Transverse colon (tissue), 3 donors: ENCODE results near the gene SNX8.

Experiments
- POLR2A ChIP-seq: fragments of 450-650 bp; IDR thresholded peaks from one replicate; pipeline ENCODE4 v1.6.1; 2016; ENCODE audit warnings: antibody characterized with exemption, mild to moderate bottlenecking, moderate library complexity
- TF ChIP-seq, protein P1 (sequence below), 5 experiments: fragments of 200-600 bp in 3 of 5; fragments of 450-650 bp in 2 of 5; sonication (generic) in 3 of 5; IDR thresholded peaks; 1 replicate in 2 of 5; 2 replicates in 3 of 5; pipeline ENCODE4 v1.5.1; 2016 to 2017; ENCODE audit warnings: antibody characterized with exemption in 5 of 5, inconsistent platforms in 3 of 5, mild to moderate bottlenecking in 2 of 5, moderate library complexity in 1 of 5

GRCh38 chr7:2353936-2354185 is 39.6 kb upstream of the SNX8 start:
- TF ChIP-seq, protein P1, sequence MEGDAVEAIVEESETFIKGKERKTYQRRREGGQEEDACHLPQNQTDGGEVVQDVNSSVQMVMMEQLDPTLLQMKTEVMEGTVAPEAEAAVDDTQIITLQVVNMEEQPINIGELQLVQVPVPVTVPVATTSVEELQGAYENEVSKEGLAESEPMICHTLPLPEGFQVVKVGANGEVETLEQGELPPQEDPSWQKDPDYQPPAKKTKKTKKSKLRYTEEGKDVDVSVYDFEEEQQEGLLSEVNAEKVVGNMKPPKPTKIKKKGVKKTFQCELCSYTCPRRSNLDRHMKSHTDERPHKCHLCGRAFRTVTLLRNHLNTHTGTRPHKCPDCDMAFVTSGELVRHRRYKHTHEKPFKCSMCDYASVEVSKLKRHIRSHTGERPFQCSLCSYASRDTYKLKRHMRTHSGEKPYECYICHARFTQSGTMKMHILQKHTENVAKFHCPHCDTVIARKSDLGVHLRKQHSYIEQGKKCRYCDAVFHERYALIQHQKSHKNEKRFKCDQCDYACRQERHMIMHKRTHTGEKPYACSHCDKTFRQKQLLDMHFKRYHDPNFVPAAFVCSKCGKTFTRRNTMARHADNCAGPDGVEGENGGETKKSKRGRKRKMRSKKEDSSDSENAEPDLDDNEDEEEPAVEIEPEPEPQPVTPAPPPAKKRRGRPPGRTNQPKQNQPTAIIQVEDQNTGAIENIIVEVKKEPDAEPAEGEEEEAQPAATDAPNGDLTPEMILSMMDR (IDR thresholded peaks at IDR 0.05): no peak
- peak; percentile 38 for TF ChIP-seq POLR2A
